DMS53 treated with DMSO at 0.1 percent for 48 hours (cell line): ENCODE results near the gene KCNH2.
"Not testable (repeated sequence)": the region's sequence is repeated elsewhere in the genome, so short reads cannot be mapped to it uniquely, and the experiment has no call there.

Experiments used
- DNase-seq: peaks from one replicate; lab custom pipeline; 2025; ENCODE audit not compliant: unreplicated experiment; lab: John Stamatoyannopoulos, UW

The KCNH2 gene

GRCh38 chr7:150978126-150978789 is at the start of gene KCNH2:
Gene KCNH2, minus strand, starts transcription at chr7:150978321. Its CDS starts 408 bp downstream, at chr7:150977913.
- peak; percentile 77 for DNase-seq

- not testable (repeated sequence) for DNase-seq
Measured at GRCh38 chr7:151027728-151028130, 49.6 kb upstream of the KCNH2 start.

GRCh38 chr7:151026771-151027727 is 48.9 kb upstream of the KCNH2 start:
- DNase-seq, result not testable (repeated sequence)

GRCh38 chr7:151025924-151026671 is 48.0 kb upstream of the KCNH2 start:
- no peak for DNase-seq

- DNase-seq, result peak; percentile 47
Measured at GRCh38 chr7:151024435-151025056, 46.4 kb upstream of the KCNH2 start, which contains the start of gene ATG9B. Gene ATG9B, minus strand, starts transcription at chr7:151024494. Its CDS starts 71 bp downstream, at chr7:151024423.

- DNase-seq, result no peak
Measured at GRCh38 chr7:151023232-151023631, 45.1 kb upstream of the KCNH2 start.

- DNase-seq, result no peak
Measured at GRCh38 chr7:151020231-151020630, 42.1 kb upstream of the KCNH2 start.

GRCh38 chr7:151019130-151019447 is 41.0 kb upstream of the KCNH2 start:
- no peak for DNase-seq

GRCh38 chr7:151018421-151019129 is 40.5 kb upstream of the KCNH2 start:
- peak; percentile 44 for DNase-seq

GRCh38 chr7:151017953-151018420 is 39.9 kb upstream of the KCNH2 start:
- peak; percentile 63 for DNase-seq

- no peak for DNase-seq
Measured at GRCh38 chr7:151017370-151017952, 39.3 kb upstream of the KCNH2 start.

GRCh38 chr7:151016942-151017341 is 38.8 kb upstream of the KCNH2 start:
- no peak for DNase-seq

GRCh38 chr7:151016505-151016904 is 38.4 kb upstream of the KCNH2 start:
- no peak for DNase-seq

GRCh38 chr7:151015967-151016366 is 37.8 kb upstream of the KCNH2 start:
- no peak for DNase-seq

GRCh38 chr7:151014950-151015349 is 36.8 kb upstream of the KCNH2 start:
- DNase-seq, result no peak

- no peak for DNase-seq
Measured at GRCh38 chr7:151013733-151014497, 35.8 kb upstream of the KCNH2 start.

GRCh38 chr7:151013356-151013732 is 35.2 kb upstream of the KCNH2 start:
- no peak for DNase-seq

- DNase-seq, result no peak
Measured at GRCh38 chr7:151012911-151013347, 34.8 kb upstream of the KCNH2 start.
